ENCODE data around the gene ZNF488. TPM values are rescaled to one million over a fixed set of nuclear protein-coding genes. Genes with fewer than 3 reads are reported as not detected.
A peak's percentile ranks its signal among the peaks of the same experiment; 100 is the strongest.

ZNF488 gene
- total and polyA plus RNA-seq, 2 experiments from 2014 or later: 0.15 to 1.2 TPM

DNA sequence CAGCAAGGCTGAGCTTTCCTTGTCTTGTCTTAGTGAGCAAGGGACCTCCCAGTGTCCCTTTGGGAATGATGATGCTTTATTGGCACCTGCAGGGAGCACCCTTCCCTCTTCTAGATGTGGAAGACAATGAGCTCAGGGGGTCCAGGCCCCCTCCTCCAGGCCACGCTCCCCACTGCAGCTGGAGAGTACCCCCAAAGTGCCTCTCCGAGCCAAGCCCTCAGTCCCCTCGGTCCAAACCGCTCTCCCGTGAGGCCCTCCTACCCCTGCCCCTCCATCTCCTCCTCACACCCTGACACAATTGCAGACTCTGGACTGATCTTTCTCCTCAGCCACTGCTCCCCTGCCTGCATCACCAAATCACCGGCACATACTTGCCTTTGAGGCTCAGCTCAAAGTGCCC, 19.2 kb downstream of the ZNF488 start:
- Histone ChIP-seq H3K36me3 (no peaks in the 10 kb centered on the region), H3K4me1 (ENCODE audit: low read depth) (peaks cover 4% of the 10 kb centered on the region), H3K27ac (no peak overlapping the region), H3K4me3 (no peak overlapping the region), H3K9me3 (ENCODE audit: low read depth) (no peaks in the 10 kb centered on the region), H3K27me3 (no peaks in the 10 kb centered on the region)
- TF ChIP-seq, protein P1, sequence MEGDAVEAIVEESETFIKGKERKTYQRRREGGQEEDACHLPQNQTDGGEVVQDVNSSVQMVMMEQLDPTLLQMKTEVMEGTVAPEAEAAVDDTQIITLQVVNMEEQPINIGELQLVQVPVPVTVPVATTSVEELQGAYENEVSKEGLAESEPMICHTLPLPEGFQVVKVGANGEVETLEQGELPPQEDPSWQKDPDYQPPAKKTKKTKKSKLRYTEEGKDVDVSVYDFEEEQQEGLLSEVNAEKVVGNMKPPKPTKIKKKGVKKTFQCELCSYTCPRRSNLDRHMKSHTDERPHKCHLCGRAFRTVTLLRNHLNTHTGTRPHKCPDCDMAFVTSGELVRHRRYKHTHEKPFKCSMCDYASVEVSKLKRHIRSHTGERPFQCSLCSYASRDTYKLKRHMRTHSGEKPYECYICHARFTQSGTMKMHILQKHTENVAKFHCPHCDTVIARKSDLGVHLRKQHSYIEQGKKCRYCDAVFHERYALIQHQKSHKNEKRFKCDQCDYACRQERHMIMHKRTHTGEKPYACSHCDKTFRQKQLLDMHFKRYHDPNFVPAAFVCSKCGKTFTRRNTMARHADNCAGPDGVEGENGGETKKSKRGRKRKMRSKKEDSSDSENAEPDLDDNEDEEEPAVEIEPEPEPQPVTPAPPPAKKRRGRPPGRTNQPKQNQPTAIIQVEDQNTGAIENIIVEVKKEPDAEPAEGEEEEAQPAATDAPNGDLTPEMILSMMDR (IDR thresholded peaks at IDR 0.05; ENCODE audit: low read depth, low read length): no peak
- no peak for DNase-seq (ENCODE audit: low read depth in 1 of 2, low spot score in 1 of 2)

DNA sequence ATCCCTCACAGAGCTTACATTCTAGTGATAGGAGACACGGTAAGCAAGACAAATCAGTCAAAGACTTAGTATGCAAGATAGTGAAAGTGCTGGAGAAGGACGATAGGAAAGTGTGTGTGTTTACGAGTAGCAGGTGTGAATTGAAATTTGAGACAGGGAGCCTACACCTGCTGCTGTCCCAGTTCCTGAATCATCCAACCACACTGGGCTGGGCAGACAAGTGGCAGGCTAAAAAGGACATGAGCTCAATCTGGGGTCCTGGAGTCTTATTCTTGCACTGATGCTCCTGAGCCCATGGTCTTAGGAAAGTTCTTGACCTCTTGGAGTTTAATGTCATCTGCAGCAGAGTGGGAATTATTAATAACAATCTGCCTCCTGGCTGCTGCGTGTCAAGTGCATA, 19.7 kb downstream of the ZNF488 start:
- Histone ChIP-seq H3K4me1 (ENCODE audit: low read depth) (peaks cover 4% of the 10 kb centered on the region), H3K27me3 (no peaks in the 10 kb centered on the region), H3K9me3 (ENCODE audit: low read depth) (no peaks in the 10 kb centered on the region), H3K4me3 (no peak overlapping the region), H3K36me3 (no peaks in the 10 kb centered on the region), H3K27ac (no peak overlapping the region)
- no peak for DNase-seq (ENCODE audit: low read depth in 1 of 2, low spot score in 1 of 2)
- TF ChIP-seq, protein P1 (IDR thresholded peaks at IDR 0.05; ENCODE audit: low read depth, low read length): no peak

DNA sequence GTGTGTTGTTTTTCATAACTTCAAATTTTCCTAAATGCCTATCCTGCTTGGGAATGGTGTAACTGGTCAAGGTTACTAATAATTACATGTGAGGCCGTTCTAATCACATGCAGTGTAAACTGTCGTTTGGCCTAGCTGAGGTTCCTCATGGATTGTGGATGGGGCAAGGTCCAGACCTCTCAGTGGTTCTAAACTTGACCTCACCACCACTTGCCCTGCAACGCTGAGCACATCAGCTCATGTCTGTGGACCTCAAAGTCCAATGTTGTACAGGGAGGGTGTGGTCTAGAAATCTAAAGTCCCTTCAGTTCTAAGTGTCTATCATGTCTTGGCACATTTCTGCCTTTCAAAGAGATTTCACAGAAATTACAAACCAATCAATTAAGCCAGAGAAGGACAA, 20.3 kb downstream of the ZNF488 start:
- Histone ChIP-seq H3K27me3 (no peaks in the 10 kb centered on the region), H3K36me3 (no peaks in the 10 kb centered on the region), H3K4me1 (ENCODE audit: low read depth) (peaks cover 4% of the 10 kb centered on the region), H3K4me3 (no peak overlapping the region), H3K27ac (no peak overlapping the region), H3K9me3 (ENCODE audit: low read depth) (no peaks in the 10 kb centered on the region)
- TF ChIP-seq, protein P1 (IDR thresholded peaks at IDR 0.05; ENCODE audit: low read depth, low read length): no peak
- no peak for DNase-seq (ENCODE audit: low read depth in 1 of 2, low spot score in 1 of 2)

DNA sequence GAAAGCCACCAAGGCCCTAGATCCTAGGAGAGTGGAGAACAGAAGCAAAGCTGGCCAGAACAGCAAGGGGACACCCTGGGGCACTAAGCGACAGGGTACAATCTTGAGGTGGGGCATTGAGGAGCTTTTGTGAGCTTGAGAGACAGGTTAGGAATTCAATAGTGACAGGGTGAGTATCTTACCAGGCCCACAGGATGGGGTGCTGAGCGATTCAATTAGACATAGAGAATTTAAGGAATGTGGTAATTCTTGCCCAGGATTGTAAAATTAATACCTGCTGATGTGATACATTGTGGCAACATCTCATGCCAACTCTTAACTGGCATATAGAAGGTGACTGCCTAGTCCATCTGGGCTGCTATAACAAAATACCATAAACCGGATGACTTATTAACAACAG, 21.9 kb downstream of the ZNF488 start:
- Histone ChIP-seq H3K4me3 (no peak overlapping the region), H3K9me3 (ENCODE audit: low read depth) (no peaks in the 10 kb centered on the region), H3K4me1 (ENCODE audit: low read depth) (peaks cover 4% of the 10 kb centered on the region), H3K27ac (no peak overlapping the region), H3K27me3 (no peaks in the 10 kb centered on the region), H3K36me3 (no peaks in the 10 kb centered on the region)
- TF ChIP-seq, protein P1 (IDR thresholded peaks at IDR 0.05; ENCODE audit: low read depth, low read length): no peak
- no peak for DNase-seq (ENCODE audit: low read depth in 1 of 2, low spot score in 1 of 2)

DNA sequence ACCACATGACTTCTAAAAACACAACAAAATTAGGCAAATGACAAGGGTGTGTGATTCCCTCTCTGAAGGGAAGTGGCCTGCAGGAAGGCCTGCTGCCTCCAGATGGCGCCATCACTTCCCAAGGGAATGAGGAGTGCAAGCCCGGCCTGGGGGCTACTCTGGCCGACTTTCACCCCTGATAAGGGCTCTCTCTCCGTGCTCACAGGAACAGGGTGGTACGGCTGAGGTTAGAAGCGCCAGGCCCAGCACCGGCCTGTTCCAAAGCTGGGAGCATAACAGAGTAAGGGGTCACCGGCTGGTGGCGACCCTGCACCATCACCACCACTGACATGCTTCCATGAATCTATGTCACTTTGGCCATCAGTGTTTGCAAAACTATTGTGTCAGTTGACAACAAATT, 22.8 kb downstream of the ZNF488 start:
- H3K4me1 ChIP-seq (ENCODE audit: low read depth): peaks cover 4% of the 10 kb centered on the region
- TF ChIP-seq, protein P1 (IDR thresholded peaks at IDR 0.05; ENCODE audit: low read depth, low read length): peak; percentile 94
- no peak overlapping the region for H3K27ac ChIP-seq
- no peaks in the 10 kb centered on the region for H3K27me3 ChIP-seq
- H3K4me3 ChIP-seq: no peak overlapping the region
- H3K9me3 ChIP-seq (ENCODE audit: low read depth): no peaks in the 10 kb centered on the region
- no peaks in the 10 kb centered on the region for H3K36me3 ChIP-seq
- DNase-seq (ENCODE audit: low read depth in 1 of 2, low spot score in 1 of 2): peak; percentile 54 to 66
